ENCODE results near the gene TPM2.
A peak's percentile ranks its signal among the peaks of the same experiment; 100 is the strongest.

The TPM2 gene

GRCh38 chr9:35728041-35728971, 38.6 kb upstream of the TPM2 start:
- peak overlapping the region; percentile 67 for H3K4me3 ChIP-seq (ENCODE audit: low read depth, low read length)
- peak; percentile 87 for DNase-seq (ENCODE audit: low read depth)
- no peak for TF ChIP-seq CTCF (IDR thresholded peaks at IDR 0.05; ENCODE audit: insufficient read depth, low read depth, low read length, missing control alignments)

GRCh38 chr9:35727676-35728040, 37.9 kb upstream of the TPM2 start:
- peak; percentile 18 for DNase-seq (ENCODE audit: low read depth)
- TF ChIP-seq CTCF (IDR thresholded peaks at IDR 0.05; ENCODE audit: insufficient read depth, low read depth, low read length, missing control alignments), result no peak
- H3K4me3 ChIP-seq (ENCODE audit: low read depth, low read length), result peak overlapping the region; percentile 67

- peak; percentile 78 for DNase-seq (ENCODE audit: low read depth)
- H3K4me3 ChIP-seq (ENCODE audit: low read depth, low read length), result no peak overlapping the region
- TF ChIP-seq CTCF (IDR thresholded peaks at IDR 0.05; ENCODE audit: insufficient read depth, low read depth, low read length, missing control alignments), result peak; percentile 29
These were observed 37.2 kb upstream of the TPM2 start for GRCh38 chr9:35726931-35727330.

GRCh38 chr9:35725362-35725761, 35.6 kb upstream of the TPM2 start:
- TF ChIP-seq CTCF (IDR thresholded peaks at IDR 0.05; ENCODE audit: insufficient read depth, low read depth, low read length, missing control alignments), result no peak
- no peak for DNase-seq (ENCODE audit: low read depth)
- no peak overlapping the region for H3K4me3 ChIP-seq (ENCODE audit: low read depth, low read length)

- DNase-seq (ENCODE audit: low read depth), result no peak
- no peak overlapping the region for H3K4me3 ChIP-seq (ENCODE audit: low read depth, low read length)
- no peak for TF ChIP-seq CTCF (IDR thresholded peaks at IDR 0.05; ENCODE audit: insufficient read depth, low read depth, low read length, missing control alignments)
These were observed 34.2 kb upstream of the TPM2 start for GRCh38 chr9:35723908-35724307.

- no peak overlapping the region for H3K4me3 ChIP-seq (ENCODE audit: low read depth, low read length)
- no peak for TF ChIP-seq CTCF (IDR thresholded peaks at IDR 0.05; ENCODE audit: insufficient read depth, low read depth, low read length, missing control alignments)
- DNase-seq (ENCODE audit: low read depth), result no peak
These were observed 33.7 kb upstream of the TPM2 start for GRCh38 chr9:35723426-35723825.

- no peak overlapping the region for H3K4me3 ChIP-seq (ENCODE audit: low read depth, low read length)
- no peak for DNase-seq (ENCODE audit: low read depth)
- TF ChIP-seq CTCF (IDR thresholded peaks at IDR 0.05; ENCODE audit: insufficient read depth, low read depth, low read length, missing control alignments), result no peak
These were observed 29.8 kb upstream of the TPM2 start for GRCh38 chr9:35719546-35719945.

All from GM12865 (cell line).